ENCODE data around the gene NACC1. TPM values are rescaled to one million over a fixed set of nuclear protein-coding genes. Genes with fewer than 3 reads are reported as not detected.

Gene NACC1
- total RNA-seq, 1 donor from 2014 or later, result 34.7 TPM

GRCh38 chr19:13127811-13128575, 9.9 kb downstream of the NACC1 start:
- H4K20me1 ChIP-seq (ENCODE audit: low read depth), result peaks cover 100% of the 10 kb centered on the region
- no peak overlapping the region for H3K9ac ChIP-seq
- H3K4me2 ChIP-seq, result no peak overlapping the region
- peaks cover 100% of the 10 kb centered on the region for H3K79me2 ChIP-seq (ENCODE audit: low read depth)
- no peaks in the 10 kb centered on the region for H3K27me3 ChIP-seq
- H3K27ac ChIP-seq, result no peak overlapping the region
- H3K27ac Mint-ChIP-seq, result no peak overlapping the region
- no peak overlapping the region for H3K4me3 Mint-ChIP-seq
- no peaks in the 10 kb centered on the region for H3F3A ChIP-seq (ENCODE audit: low read depth)
- H3K9me3 ChIP-seq (ENCODE audit: low read depth), result no peaks in the 10 kb centered on the region
- no peak overlapping the region for H3K4me3 ChIP-seq
- no peaks in the 10 kb centered on the region for H3K4me1 ChIP-seq
- peaks cover 3% of the 10 kb centered on the region for H3K27me3 Mint-ChIP-seq (ENCODE audit: insufficient read depth, low read depth)
- H3K4me1 Mint-ChIP-seq, result peaks cover 21% of the 10 kb centered on the region
- DNase-seq (ENCODE audit: low spot score), result no peak
- TF ChIP-seq CTCF (IDR thresholded peaks at IDR 0.05) (no peak), EZH2 (IDR thresholded peaks at IDR 0.05) (no peak), EZH2phosphoT487 (IDR thresholded peaks at IDR 0.05) (no peak)
- H3K36me3 Mint-ChIP-seq, result peaks cover 6% of the 10 kb centered on the region
- H2AFZ ChIP-seq (replicated peaks), result no peak overlapping the region
- H3K36me3 ChIP-seq, result no peaks in the 10 kb centered on the region
- no peaks in the 10 kb centered on the region for H3K9me3 Mint-ChIP-seq

DNA sequence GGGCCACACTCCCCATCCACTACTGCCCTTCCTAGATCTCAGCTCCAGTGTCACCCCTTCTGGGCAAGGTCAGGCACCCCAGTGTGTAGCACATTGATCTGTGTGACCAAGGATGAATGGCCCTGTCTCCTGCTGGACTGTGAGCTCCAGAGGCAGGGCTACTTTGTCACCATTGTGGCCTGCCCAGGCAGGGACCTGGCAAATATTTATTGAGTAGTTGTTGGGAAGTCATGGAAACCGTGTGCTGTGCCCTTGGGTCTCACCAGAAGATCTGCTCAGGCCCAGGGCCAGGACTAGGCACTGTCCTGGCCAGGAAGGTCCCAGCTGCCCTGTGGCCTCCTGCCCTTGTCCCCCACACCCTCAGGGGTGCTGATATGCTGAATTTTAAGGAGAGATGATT, 10.5 kb downstream of the NACC1 start:
- Mint-ChIP-seq H3K36me3 (peaks cover 6% of the 10 kb centered on the region), H3K4me1 (peaks cover 19% of the 10 kb centered on the region), H3K27me3 (ENCODE audit: insufficient read depth, low read depth) (no peaks in the 10 kb centered on the region), H3K4me3 (peak overlapping the region; percentile 15), H3K9me3 (no peaks in the 10 kb centered on the region), H3K27ac (no peak overlapping the region)
- no peaks in the 10 kb centered on the region for H3K9me3 ChIP-seq (ENCODE audit: low read depth)
- H3K4me2 ChIP-seq, result no peak overlapping the region
- no peak overlapping the region for H3K9ac ChIP-seq
- no peaks in the 10 kb centered on the region for H3K36me3 ChIP-seq
- peaks cover 100% of the 10 kb centered on the region for H3K79me2 ChIP-seq (ENCODE audit: low read depth)
- no peak overlapping the region for H2AFZ ChIP-seq (replicated peaks)
- H4K20me1 ChIP-seq (ENCODE audit: low read depth), result peaks cover 100% of the 10 kb centered on the region
- no peaks in the 10 kb centered on the region for H3K27me3 ChIP-seq
- TF ChIP-seq EZH2phosphoT487 (IDR thresholded peaks at IDR 0.05), result no peak
- TF ChIP-seq CTCF (IDR thresholded peaks at IDR 0.05), result no peak
- TF ChIP-seq EZH2 (IDR thresholded peaks at IDR 0.05), result no peak
- H3K4me1 ChIP-seq, result no peaks in the 10 kb centered on the region
- H3K27ac ChIP-seq, result no peak overlapping the region
- no peak overlapping the region for H3K4me3 ChIP-seq
- DNase-seq (ENCODE audit: low spot score), result no peak
- H3F3A ChIP-seq (ENCODE audit: low read depth), result no peaks in the 10 kb centered on the region

DNA sequence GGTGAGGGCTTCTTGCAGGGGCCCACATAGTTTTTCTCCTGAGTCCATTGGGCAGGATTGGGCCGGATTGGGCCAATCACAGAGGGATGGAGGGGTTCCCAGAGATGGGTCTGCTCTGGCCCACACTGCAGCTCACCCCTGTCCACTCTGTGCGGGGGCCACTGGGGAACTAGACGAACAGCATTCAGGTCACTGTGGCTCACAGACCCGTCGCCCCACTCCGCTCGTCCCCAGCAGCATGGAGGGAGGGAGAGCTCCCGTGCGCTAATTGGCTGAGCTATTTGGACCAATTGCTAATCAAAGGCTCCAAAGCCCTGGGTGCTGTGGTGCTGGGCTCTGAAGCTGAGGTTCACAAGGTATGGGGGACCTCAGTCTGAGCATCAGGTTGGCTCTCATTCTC, 11.3 kb downstream of the NACC1 start:
- Histone ChIP-seq H3K4me1 (no peaks in the 10 kb centered on the region), H3K79me2 (ENCODE audit: low read depth) (peaks cover 100% of the 10 kb centered on the region), H2AFZ (replicated peaks) (no peak overlapping the region), H3K4me3 (no peak overlapping the region), H4K20me1 (ENCODE audit: low read depth) (peaks cover 100% of the 10 kb centered on the region), H3K9ac (no peak overlapping the region), H3K9me3 (ENCODE audit: low read depth) (no peaks in the 10 kb centered on the region), H3K27ac (no peak overlapping the region), H3K27me3 (no peaks in the 10 kb centered on the region), H3K36me3 (no peaks in the 10 kb centered on the region), H3K4me2 (no peak overlapping the region), H3F3A (ENCODE audit: low read depth) (no peaks in the 10 kb centered on the region)
- H3K4me3 Mint-ChIP-seq, result no peak overlapping the region
- H3K36me3 Mint-ChIP-seq, result peaks cover 6% of the 10 kb centered on the region
- peaks cover 16% of the 10 kb centered on the region for H3K4me1 Mint-ChIP-seq
- no peak overlapping the region for H3K27ac Mint-ChIP-seq
- no peaks in the 10 kb centered on the region for H3K27me3 Mint-ChIP-seq (ENCODE audit: insufficient read depth, low read depth)
- no peak for DNase-seq (ENCODE audit: low spot score)
- TF ChIP-seq EZH2phosphoT487 (IDR thresholded peaks at IDR 0.05) (no peak), CTCF (IDR thresholded peaks at IDR 0.05) (no peak)
- H3K9me3 Mint-ChIP-seq, result no peaks in the 10 kb centered on the region

Measured in neural progenitor cell (in vitro differentiated cells).